Measurements from ENCODE around the gene METTL25B.

Gene METTL25B

GRCh38 chr1:156768610-156769295, 40.5 kb downstream of the METTL25B start:
- H3K36me3 ChIP-seq (ENCODE audit: insufficient read depth, low read length): no peaks in the 10 kb centered on the region

DNA sequence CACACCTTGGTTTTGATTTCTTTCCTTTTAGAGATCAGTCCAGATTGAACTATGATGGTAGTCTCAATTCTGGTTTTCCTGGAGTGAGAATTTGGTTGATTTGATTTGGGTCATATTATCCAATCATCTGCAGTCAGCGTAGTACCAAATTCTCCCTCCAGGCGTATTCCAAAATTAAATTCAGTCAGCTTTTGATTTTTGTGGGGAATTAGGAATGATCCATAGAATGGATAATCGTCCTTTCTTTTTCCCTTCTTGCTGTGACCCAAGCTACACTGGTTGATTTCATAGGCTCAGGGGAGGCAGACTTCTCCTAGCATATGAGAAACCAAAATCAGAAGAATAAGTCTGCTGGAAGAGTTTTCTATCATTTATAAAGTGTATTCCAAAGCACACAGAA, 44.0 kb downstream of the METTL25B start:
- H4K20me1 ChIP-seq (ENCODE audit: insufficient read depth, low read length, poor library complexity, severe bottlenecking): peaks cover 77% of the 10 kb centered on the region
- H3K9me3 ChIP-seq (ENCODE audit: insufficient read depth, low read depth, low read length): no peaks in the 10 kb centered on the region
- no peaks in the 10 kb centered on the region for H3F3A ChIP-seq (ENCODE audit: low read depth)
- no peak for TF ChIP-seq EZH2phosphoT487 (IDR thresholded peaks at IDR 0.05; ENCODE audit: borderline replicate concordance)
- TF ChIP-seq, protein P1, sequence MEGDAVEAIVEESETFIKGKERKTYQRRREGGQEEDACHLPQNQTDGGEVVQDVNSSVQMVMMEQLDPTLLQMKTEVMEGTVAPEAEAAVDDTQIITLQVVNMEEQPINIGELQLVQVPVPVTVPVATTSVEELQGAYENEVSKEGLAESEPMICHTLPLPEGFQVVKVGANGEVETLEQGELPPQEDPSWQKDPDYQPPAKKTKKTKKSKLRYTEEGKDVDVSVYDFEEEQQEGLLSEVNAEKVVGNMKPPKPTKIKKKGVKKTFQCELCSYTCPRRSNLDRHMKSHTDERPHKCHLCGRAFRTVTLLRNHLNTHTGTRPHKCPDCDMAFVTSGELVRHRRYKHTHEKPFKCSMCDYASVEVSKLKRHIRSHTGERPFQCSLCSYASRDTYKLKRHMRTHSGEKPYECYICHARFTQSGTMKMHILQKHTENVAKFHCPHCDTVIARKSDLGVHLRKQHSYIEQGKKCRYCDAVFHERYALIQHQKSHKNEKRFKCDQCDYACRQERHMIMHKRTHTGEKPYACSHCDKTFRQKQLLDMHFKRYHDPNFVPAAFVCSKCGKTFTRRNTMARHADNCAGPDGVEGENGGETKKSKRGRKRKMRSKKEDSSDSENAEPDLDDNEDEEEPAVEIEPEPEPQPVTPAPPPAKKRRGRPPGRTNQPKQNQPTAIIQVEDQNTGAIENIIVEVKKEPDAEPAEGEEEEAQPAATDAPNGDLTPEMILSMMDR (conservative IDR thresholded peaks at IDR 0.05; ENCODE audit: low read length): peak; percentile 21
- H3K36me3 ChIP-seq (ENCODE audit: insufficient read depth, low read length): no peaks in the 10 kb centered on the region
- H3K9ac ChIP-seq (ENCODE audit: low read depth, low read length, poor library complexity, severe bottlenecking): peak overlapping the region; percentile 37
- peak overlapping the region; percentile 95 for H3K4me2 ChIP-seq (ENCODE audit: low read depth, low read length, poor library complexity, severe bottlenecking)
- H3K27me3 ChIP-seq (ENCODE audit: insufficient read depth, low read length, poor library complexity, severe bottlenecking): no peaks in the 10 kb centered on the region
- H3K4me3 ChIP-seq (ENCODE audit: low read length, poor library complexity, severe bottlenecking): peak overlapping the region; percentile 55
- H2AFZ ChIP-seq (ENCODE audit: low read length): no peak overlapping the region
- H3K9me2 ChIP-seq (replicated peaks; ENCODE audit: low read depth, low read length): no peaks in the 10 kb centered on the region
- peaks cover 64% of the 10 kb centered on the region for H3K4me1 ChIP-seq (ENCODE audit: insufficient read depth, low read length, poor library complexity, severe bottlenecking)
- H3K79me2 ChIP-seq (ENCODE audit: insufficient read depth, low read length): peaks cover 95% of the 10 kb centered on the region

More at GRCh38 chr1:156768610-156769295, 40.5 kb downstream of the METTL25B start:
- TF ChIP-seq, protein P1 (conservative IDR thresholded peaks at IDR 0.05; ENCODE audit: low read length): no peak
- no peak for TF ChIP-seq EZH2phosphoT487 (IDR thresholded peaks at IDR 0.05; ENCODE audit: borderline replicate concordance)
- Histone ChIP-seq H3K9ac (ENCODE audit: low read depth, low read length, poor library complexity, severe bottlenecking) (peak overlapping the region; percentile 94), H3K4me2 (ENCODE audit: low read depth, low read length, poor library complexity, severe bottlenecking) (peak overlapping the region; percentile 95), H3K79me2 (ENCODE audit: insufficient read depth, low read length) (peaks cover 73% of the 10 kb centered on the region), H3K9me2 (replicated peaks; ENCODE audit: low read depth, low read length) (no peaks in the 10 kb centered on the region), H3F3A (ENCODE audit: low read depth) (no peaks in the 10 kb centered on the region), H3K4me1 (ENCODE audit: insufficient read depth, low read length, poor library complexity, severe bottlenecking) (peaks cover 57% of the 10 kb centered on the region), H3K9me3 (ENCODE audit: insufficient read depth, low read depth, low read length) (no peaks in the 10 kb centered on the region), H2AFZ (ENCODE audit: low read length) (no peak overlapping the region), H3K4me3 (ENCODE audit: low read length, poor library complexity, severe bottlenecking) (peak overlapping the region; percentile 78), H4K20me1 (ENCODE audit: insufficient read depth, low read length, poor library complexity, severe bottlenecking) (peaks cover 54% of the 10 kb centered on the region), H3K27me3 (ENCODE audit: insufficient read depth, low read length, poor library complexity, severe bottlenecking) (no peaks in the 10 kb centered on the region)

- H3K9me3 ChIP-seq (ENCODE audit: insufficient read depth, low read depth, low read length): no peaks in the 10 kb centered on the region
- H2AFZ ChIP-seq (ENCODE audit: low read length): no peak overlapping the region
- peaks cover 81% of the 10 kb centered on the region for H4K20me1 ChIP-seq (ENCODE audit: insufficient read depth, low read length, poor library complexity, severe bottlenecking)
- no peaks in the 10 kb centered on the region for H3K27me3 ChIP-seq (ENCODE audit: insufficient read depth, low read length, poor library complexity, severe bottlenecking)
- no peak for TF ChIP-seq EZH2phosphoT487 (IDR thresholded peaks at IDR 0.05; ENCODE audit: borderline replicate concordance)
- TF ChIP-seq, protein P1 (conservative IDR thresholded peaks at IDR 0.05; ENCODE audit: low read length): no peak
- H3K4me2 ChIP-seq (ENCODE audit: low read depth, low read length, poor library complexity, severe bottlenecking): peak overlapping the region; percentile 95
- H3K9me2 ChIP-seq (replicated peaks; ENCODE audit: low read depth, low read length): no peaks in the 10 kb centered on the region
- H3K79me2 ChIP-seq (ENCODE audit: insufficient read depth, low read length): peaks cover 97% of the 10 kb centered on the region
- peaks cover 71% of the 10 kb centered on the region for H3K4me1 ChIP-seq (ENCODE audit: insufficient read depth, low read length, poor library complexity, severe bottlenecking)
- peak overlapping the region; percentile 37 for H3K9ac ChIP-seq (ENCODE audit: low read depth, low read length, poor library complexity, severe bottlenecking)
- peak overlapping the region; percentile 55 for H3K4me3 ChIP-seq (ENCODE audit: low read length, poor library complexity, severe bottlenecking)
- no peaks in the 10 kb centered on the region for H3F3A ChIP-seq (ENCODE audit: low read depth)
- no peaks in the 10 kb centered on the region for H3K36me3 ChIP-seq (ENCODE audit: insufficient read depth, low read length)
Observed at GRCh38 chr1:156772728-156773497, 44.6 kb downstream of the METTL25B start.
